Liver (tissue), 9 donors: ENCODE results near the gene DENND2D. TPM values are rescaled to one million over a fixed set of nuclear protein-coding genes. Genes with fewer than 3 reads are reported as not detected.

Experiments
- DNase-seq: peaks from one replicate; pipeline ENCODE4 v3.0.0-alpha.2; 2017; ENCODE audit warnings: low spot score
- H3K27ac ChIP-seq, 2 donors: one replicate each; pipeline ENCODE4 v1.7.0; 2013; ENCODE audit warnings: inconsistent platforms in 2 of 2, low read length in 2 of 2, control low read depth in 1 of 2, low read depth in 1 of 2, mild to moderate bottlenecking in 1 of 2
- H3K27me3 ChIP-seq, 4 donors: one replicate each; pipeline versions ENCODE4 v1.6.1 to v1.7.0; 2013; ENCODE audit warnings: low read length in 3 of 4, inconsistent platforms in 1 of 4, mild to moderate bottlenecking in 1 of 4, moderate library complexity in 1 of 4; ENCODE audit not compliant: control insufficient read depth in 4 of 4, insufficient read depth in 4 of 4
- H3K36me3 ChIP-seq, 4 donors: one replicate each; pipeline versions ENCODE4 v1.6.1 to v1.7.0; 2013; ENCODE audit warnings: low read length in 3 of 4, mild to moderate bottlenecking in 3 of 4, low read depth in 1 of 4, moderate library complexity in 1 of 4; ENCODE audit not compliant: control insufficient read depth in 4 of 4, insufficient read depth in 3 of 4
- H3K4me1 ChIP-seq, 4 donors: one replicate each; pipeline versions ENCODE4 v1.6.1 to v1.7.0; 2013; ENCODE audit warnings: low read length in 3 of 4, mild to moderate bottlenecking in 3 of 4, moderate library complexity in 1 of 4; ENCODE audit not compliant: control insufficient read depth in 4 of 4, insufficient read depth in 4 of 4
- H3K4me3 ChIP-seq, 3 donors: one replicate each; pipeline versions ENCODE4 v1.6.1 to v1.7.0; 2013; ENCODE audit warnings: low read length in 3 of 3, control low read depth in 1 of 3, low read depth in 1 of 3, mild to moderate bottlenecking in 1 of 3
- H3K9ac ChIP-seq, 2 donors: one replicate each; pipeline ENCODE4 v1.7.0; 2013; ENCODE audit warnings: low read length in 2 of 2, mild to moderate bottlenecking in 2 of 2, moderate library complexity in 2 of 2, control low read depth in 1 of 2, low read depth in 1 of 2
- H3K9me3 ChIP-seq, 4 donors: one replicate each; pipeline versions ENCODE4 v1.6.1 to v1.7.0; 2013; ENCODE audit warnings: low read length in 3 of 4; ENCODE audit not compliant: control insufficient read depth in 4 of 4
- ATF3 ChIP-seq: IDR thresholded peaks from 2 replicates; pipeline ENCODE4 v1.6.1; 2016; ENCODE audit warnings: antibody characterized with exemption
- EGR1 ChIP-seq, 2 donors: IDR thresholded peaks; 2 replicates each; pipeline ENCODE4 v1.6.1; 2016 to 2018; ENCODE audit warnings: antibody characterized with exemption in 2 of 2, low read depth in 2 of 2
- FOXA1 ChIP-seq: IDR thresholded peaks from 2 replicates; pipeline ENCODE4 v1.6.1; 2016; ENCODE audit warnings: antibody characterized with exemption
- FOXA2 ChIP-seq: IDR thresholded peaks from 2 replicates; pipeline ENCODE4 v1.6.1; 2016; ENCODE audit warnings: antibody characterized with exemption
- GABPA ChIP-seq, 2 donors: IDR thresholded peaks in 1 of 2; conservative IDR thresholded peaks in 1 of 2; 2 replicates each; pipeline ENCODE4 v1.6.1; 2016; ENCODE audit warnings: antibody characterized with exemption in 2 of 2, mild to moderate bottlenecking in 1 of 2, moderate library complexity in 1 of 2
- HNF4A ChIP-seq, 2 donors: conservative IDR thresholded peaks; 2 replicates each; pipeline ENCODE4 v1.6.1; 2016; ENCODE audit warnings: antibody characterized with exemption in 2 of 2, mild to moderate bottlenecking in 2 of 2
- HNF4G ChIP-seq: IDR thresholded peaks from 2 replicates; pipeline ENCODE4 v1.6.1; 2016; ENCODE audit warnings: antibody characterized with exemption
- JUND ChIP-seq, 2 donors: IDR thresholded peaks; 2 replicates each; pipeline ENCODE4 v1.6.1; 2016; ENCODE audit warnings: antibody characterized with exemption in 2 of 2
- RAD21 ChIP-seq, 2 donors: IDR thresholded peaks; 2 replicates each; pipeline ENCODE4 v1.6.1; 2016; ENCODE audit warnings: antibody characterized with exemption in 2 of 2, mild to moderate bottlenecking in 2 of 2
- RXRA ChIP-seq, 2 donors: IDR thresholded peaks; 2 replicates each; pipeline ENCODE4 v1.6.1; 2017 to 2018; ENCODE audit warnings: antibody characterized with exemption in 2 of 2, mild to moderate bottlenecking in 1 of 2
- TAF1 ChIP-seq: conservative IDR thresholded peaks from 2 replicates; pipeline ENCODE4 v1.6.1; 2016; ENCODE audit warnings: antibody characterized with exemption, mild to moderate bottlenecking
- YY1 ChIP-seq: IDR thresholded peaks from 2 replicates; pipeline ENCODE4 v1.6.1; 2016; ENCODE audit warnings: antibody characterized with exemption, mild to moderate bottlenecking
- WGBS: extraction: QIAGEN DNeasy Blood & Tissue Kit; methylation state at CpG from one replicate; pipeline ENCODE4 v1.1.7; 2013; 5-methylcytosine and 5-hydroxymethylcytosine counted together
- polyA plus RNA-seq, 2 donors: library from polyadenylated mRNA; stranded (reverse) in 1 of 2; unstranded in 1 of 2; fragments of 200-250 nt in 1 of 2; fragments of >200 nt in 1 of 2; fragmentation: Nextera tagmentation in 1 of 2; extraction: Ambion mirVana in 1 of 2; gene quantifications; one replicate each; pipeline versions ENCODE4 v1.2.1 to v1.2.3, GENCODE V29; 2013 to 2015
- total RNA-seq, 2 donors: library from RNA; depleted of rRNA; stranded (reverse); fragments of >200 nt; gene quantifications; one replicate each; pipeline ENCODE4 v1.2.3, GENCODE V29; 2014
- TF ChIP-seq, protein P1 (sequence below): IDR thresholded peaks from 2 replicates; pipeline ENCODE4 v1.6.1; 2016; ENCODE audit warnings: antibody characterized with exemption, mild to moderate bottlenecking
- TF ChIP-seq, protein P2 (sequence below): IDR thresholded peaks from 2 replicates; pipeline ENCODE4 v1.6.1; 2016; ENCODE audit warnings: antibody characterized with exemption
- TF ChIP-seq, protein P3 (sequence below): IDR thresholded peaks from 2 replicates; pipeline ENCODE4 v1.6.1; 2016; ENCODE audit warnings: antibody characterized with exemption
- donor health status: healthy.
- donor health status: healthy.
- donor health status: healthy.
- donor health status: healthy.
- donor health status: healthy.

DENND2D gene
- total and polyA plus RNA-seq, 4 donors, result 8.8 to 20.7 (median 12.8) TPM

DNA sequence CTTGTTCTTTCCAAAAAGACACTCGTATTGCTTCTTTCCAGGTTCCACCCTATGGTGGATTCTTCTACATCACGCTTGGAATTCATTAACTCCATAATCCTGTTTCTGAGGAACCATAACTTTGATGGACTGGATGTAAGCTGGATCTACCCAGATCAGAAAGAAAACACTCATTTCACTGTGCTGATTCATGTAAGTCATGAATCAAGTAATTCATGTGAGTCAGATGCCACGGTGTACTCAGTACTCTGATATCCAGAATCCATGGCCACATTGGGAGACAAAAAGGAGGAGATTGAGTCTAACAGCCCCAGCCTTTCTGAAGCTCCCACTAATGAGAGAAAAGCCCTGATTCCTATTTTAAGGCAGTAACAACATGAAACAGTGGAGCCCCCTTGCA, 34.4 kb upstream of the DENND2D start:
- no peaks in the 10 kb centered on the region for H3K4me1 ChIP-seq
- TF ChIP-seq JUND (IDR thresholded peaks at IDR 0.05), result no peak
- TF ChIP-seq RAD21 (IDR thresholded peaks at IDR 0.05), result no peak
- no peak for TF ChIP-seq HNF4G
- no peak for TF ChIP-seq YY1
- TF ChIP-seq, protein P1, sequence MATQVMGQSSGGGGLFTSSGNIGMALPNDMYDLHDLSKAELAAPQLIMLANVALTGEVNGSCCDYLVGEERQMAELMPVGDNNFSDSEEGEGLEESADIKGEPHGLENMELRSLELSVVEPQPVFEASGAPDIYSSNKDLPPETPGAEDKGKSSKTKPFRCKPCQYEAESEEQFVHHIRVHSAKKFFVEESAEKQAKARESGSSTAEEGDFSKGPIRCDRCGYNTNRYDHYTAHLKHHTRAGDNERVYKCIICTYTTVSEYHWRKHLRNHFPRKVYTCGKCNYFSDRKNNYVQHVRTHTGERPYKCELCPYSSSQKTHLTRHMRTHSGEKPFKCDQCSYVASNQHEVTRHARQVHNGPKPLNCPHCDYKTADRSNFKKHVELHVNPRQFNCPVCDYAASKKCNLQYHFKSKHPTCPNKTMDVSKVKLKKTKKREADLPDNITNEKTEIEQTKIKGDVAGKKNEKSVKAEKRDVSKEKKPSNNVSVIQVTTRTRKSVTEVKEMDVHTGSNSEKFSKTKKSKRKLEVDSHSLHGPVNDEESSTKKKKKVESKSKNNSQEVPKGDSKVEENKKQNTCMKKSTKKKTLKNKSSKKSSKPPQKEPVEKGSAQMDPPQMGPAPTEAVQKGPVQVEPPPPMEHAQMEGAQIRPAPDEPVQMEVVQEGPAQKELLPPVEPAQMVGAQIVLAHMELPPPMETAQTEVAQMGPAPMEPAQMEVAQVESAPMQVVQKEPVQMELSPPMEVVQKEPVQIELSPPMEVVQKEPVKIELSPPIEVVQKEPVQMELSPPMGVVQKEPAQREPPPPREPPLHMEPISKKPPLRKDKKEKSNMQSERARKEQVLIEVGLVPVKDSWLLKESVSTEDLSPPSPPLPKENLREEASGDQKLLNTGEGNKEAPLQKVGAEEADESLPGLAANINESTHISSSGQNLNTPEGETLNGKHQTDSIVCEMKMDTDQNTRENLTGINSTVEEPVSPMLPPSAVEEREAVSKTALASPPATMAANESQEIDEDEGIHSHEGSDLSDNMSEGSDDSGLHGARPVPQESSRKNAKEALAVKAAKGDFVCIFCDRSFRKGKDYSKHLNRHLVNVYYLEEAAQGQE, result no peak
- TF ChIP-seq GABPA (IDR thresholded peaks at IDR 0.05 in 1 of 2, conservative IDR thresholded peaks at IDR 0.05 in 1 of 2), result no peak
- no peak for TF ChIP-seq EGR1 (IDR thresholded peaks at IDR 0.05; ENCODE audit: low read depth in 2 of 2)
- H3K4me3 ChIP-seq, result no peak overlapping the region
- H3K27me3 ChIP-seq, result peaks cover 0 to 4% (median 2%) of the 10 kb centered on the region in 4 donors
- H3K9me3 ChIP-seq, result no peaks in the 10 kb centered on the region
- H3K27ac ChIP-seq, result no peak overlapping the region
- 85% methylated on average over 3 of the region's 3 CpGs for whole genome bisulfite sequencing
- no peak overlapping the region for H3K9ac ChIP-seq
- no peak for DNase-seq
- H3K36me3 ChIP-seq, result no peaks in the 10 kb centered on the region

DNA sequence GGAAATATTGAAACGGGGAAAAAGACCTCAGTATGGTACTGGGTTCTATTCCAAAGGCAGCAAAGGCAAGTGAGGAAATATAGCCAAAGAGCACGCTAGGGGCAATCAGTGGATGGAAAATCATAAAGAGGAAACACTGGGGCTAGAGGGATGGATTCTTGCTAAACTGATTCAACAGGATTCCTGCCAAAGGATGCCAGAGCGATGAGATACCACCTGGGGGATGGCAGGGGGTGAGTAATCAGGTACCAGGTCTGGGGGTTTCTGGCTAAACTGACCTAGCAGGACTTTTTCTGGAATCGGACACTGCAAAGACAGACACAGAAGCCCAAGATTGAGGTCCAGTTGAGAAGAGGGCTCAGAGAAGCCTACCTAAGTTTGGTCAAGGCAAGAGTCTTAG, 33.8 kb upstream of the DENND2D start:
- no peaks in the 10 kb centered on the region for H3K4me1 ChIP-seq
- WGBS, result 80% methylated on average over 4 of the region's 4 CpGs

GRCh38 chr1:111232134-111232533, 31.7 kb upstream of the DENND2D start:
- no peaks in the 10 kb centered on the region for H3K36me3 ChIP-seq
- H3K9ac ChIP-seq, result no peak overlapping the region
- H3K27ac ChIP-seq, result no peak overlapping the region
- 94% methylated on average over 3 of the region's 3 CpGs for WGBS
- DNase-seq, result no peak
- no peaks in the 10 kb centered on the region for H3K4me1 ChIP-seq
- peaks cover 0 to 4% (median 2%) of the 10 kb centered on the region in 4 donors for H3K27me3 ChIP-seq
- H3K4me3 ChIP-seq, result no peak overlapping the region
- no peak for TF ChIP-seq ATF3
- TF ChIP-seq, protein P2, sequence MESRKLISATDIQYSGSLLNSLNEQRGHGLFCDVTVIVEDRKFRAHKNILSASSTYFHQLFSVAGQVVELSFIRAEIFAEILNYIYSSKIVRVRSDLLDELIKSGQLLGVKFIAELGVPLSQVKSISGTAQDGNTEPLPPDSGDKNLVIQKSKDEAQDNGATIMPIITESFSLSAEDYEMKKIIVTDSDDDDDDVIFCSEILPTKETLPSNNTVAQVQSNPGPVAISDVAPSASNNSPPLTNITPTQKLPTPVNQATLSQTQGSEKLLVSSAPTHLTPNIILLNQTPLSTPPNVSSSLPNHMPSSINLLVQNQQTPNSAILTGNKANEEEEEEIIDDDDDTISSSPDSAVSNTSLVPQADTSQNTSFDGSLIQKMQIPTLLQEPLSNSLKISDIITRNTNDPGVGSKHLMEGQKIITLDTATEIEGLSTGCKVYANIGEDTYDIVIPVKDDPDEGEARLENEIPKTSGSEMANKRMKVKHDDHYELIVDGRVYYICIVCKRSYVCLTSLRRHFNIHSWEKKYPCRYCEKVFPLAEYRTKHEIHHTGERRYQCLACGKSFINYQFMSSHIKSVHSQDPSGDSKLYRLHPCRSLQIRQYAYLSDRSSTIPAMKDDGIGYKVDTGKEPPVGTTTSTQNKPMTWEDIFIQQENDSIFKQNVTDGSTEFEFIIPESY, result no peak
- H3K9me3 ChIP-seq, result no peaks in the 10 kb centered on the region

More for the DNA sequence above, 33.8 kb upstream of the DENND2D start:
- DNase-seq, result no peak
- Histone ChIP-seq H3K4me3 (no peak overlapping the region), H3K36me3 (no peaks in the 10 kb centered on the region), H3K9me3 (no peaks in the 10 kb centered on the region), H3K9ac (no peak overlapping the region), H3K27ac (no peak overlapping the region), H3K27me3 (peaks cover 0 to 4% (median 2%) of the 10 kb centered on the region in 4 donors)
- TF ChIP-seq FOXA2, result no peak
- TF ChIP-seq TAF1, result no peak
- no peak for TF ChIP-seq HNF4A (conservative IDR thresholded peaks at IDR 0.05)
- no peak for TF ChIP-seq FOXA1
- TF ChIP-seq RAD21 (IDR thresholded peaks at IDR 0.05), result no peak
- TF ChIP-seq GABPA (IDR thresholded peaks at IDR 0.05 in 1 of 2, conservative IDR thresholded peaks at IDR 0.05 in 1 of 2), result no peak
- TF ChIP-seq JUND (IDR thresholded peaks at IDR 0.05), result no peak
- TF ChIP-seq, protein P3, sequence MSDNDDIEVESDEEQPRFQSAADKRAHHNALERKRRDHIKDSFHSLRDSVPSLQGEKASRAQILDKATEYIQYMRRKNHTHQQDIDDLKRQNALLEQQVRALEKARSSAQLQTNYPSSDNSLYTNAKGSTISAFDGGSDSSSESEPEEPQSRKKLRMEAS, result no peak
- no peak for TF ChIP-seq RXRA (IDR thresholded peaks at IDR 0.05)
